ENCODE data around the gene RARA.

Gene RARA

DNA sequence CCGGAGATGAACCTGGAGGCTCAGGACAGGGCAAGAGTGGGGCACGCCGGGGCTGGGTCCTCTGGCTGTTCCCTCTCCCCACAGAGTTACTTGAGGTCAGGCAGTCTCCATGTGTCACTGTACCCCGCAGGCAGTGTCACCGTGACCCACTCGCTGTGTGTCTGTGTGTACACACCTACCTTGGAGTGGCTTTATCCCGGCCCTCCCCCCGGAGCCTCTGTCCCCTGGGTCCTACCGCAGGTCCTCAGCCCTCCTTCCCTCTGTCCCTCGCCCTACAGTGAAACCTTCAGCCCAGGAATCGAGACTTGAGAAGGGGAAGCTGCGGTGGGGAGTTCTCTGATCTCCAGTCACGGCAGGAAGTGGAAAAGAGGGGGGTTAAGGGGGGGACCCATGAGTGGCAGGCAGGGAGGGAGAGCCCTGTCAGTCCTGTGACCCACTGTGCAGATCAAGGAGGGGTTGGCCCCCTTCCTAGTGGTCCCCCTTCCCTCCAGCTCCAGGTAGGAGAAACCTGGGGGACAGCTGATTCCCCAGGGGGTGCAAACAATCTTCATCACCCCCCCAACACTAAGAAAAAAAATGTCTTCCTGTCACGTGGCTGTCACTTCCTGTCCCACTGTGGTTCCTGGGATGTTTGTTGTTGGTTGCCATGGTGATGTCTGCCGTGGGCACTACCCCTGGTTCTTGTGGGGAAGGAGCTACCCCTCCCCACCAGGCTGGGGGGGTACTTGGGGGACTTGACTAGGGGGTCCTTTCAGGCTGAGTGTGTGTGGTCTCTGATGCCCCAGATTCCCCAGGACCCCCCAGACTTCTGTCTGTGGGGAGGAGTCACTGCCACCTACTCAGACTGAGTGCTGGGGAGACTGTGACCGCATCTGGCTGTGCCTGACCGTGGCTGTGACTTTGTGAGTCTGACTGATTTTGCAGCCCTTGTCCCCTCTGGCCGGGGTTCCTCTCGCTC lies 13.7 kb downstream of the RARA start:
- DNase-seq, result peak; percentile 76
- in situ Hi-C loops (cut with HindIII; ENCODE audit: low pct_ligation_motif_present, low pct_unique_long_range_greater_than_20kb, low sequenced_read_pairs), result loop anchor here (25.0 kb wide), 1 partner anchor 215 kb away; no protein-coding TSS in a partner anchor

DNA sequence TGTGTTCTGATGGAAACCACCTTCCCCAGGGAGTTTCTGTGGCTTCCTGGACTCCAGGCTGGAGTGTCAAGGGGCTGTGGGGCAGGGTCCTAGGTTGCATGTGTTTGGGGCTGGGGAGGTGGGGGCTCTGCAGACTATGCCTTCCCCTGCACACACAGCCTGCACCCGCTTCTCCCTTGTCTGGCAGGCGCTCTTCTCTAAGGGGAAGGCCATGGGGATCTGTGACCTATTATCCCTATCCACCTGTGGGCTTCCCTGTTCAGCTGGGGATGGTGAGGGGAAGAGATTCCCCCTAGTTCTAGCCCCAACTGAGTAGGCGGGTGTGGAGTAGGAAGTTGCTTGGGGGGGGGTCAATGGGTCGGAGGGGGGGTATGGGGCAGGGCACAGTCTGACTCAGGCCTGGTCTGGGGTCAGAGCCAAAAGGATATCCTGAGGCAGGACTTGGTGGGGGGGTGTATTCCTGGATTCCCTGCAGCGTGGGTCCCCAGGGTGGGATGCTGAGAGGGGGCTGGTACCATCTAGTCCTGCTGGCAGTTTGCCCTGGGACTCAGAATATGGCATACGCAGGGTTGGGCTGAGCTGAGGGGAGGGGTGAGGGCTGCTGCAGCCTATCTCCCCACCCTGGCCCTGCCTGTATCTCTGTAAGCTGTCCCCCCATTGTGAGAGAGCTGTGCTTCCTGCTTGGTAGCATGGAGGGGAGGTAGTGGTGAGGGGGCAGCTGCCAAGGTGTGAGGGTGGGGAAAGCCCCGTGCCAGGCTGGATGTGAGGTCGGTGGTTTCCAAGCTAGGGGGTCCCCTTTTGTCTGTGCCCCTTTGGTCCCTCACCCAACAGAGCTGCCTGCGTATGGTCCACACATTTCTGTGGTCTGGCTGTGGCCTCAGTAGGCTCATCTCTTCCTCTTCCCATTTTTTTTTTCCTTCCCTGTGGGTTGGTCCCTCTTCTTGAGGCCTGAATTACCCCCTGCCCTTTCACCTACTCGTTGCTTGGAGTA lies 14.7 kb downstream of the RARA start:
- in situ Hi-C loops (cut with HindIII; ENCODE audit: low pct_ligation_motif_present, low pct_unique_long_range_greater_than_20kb, low sequenced_read_pairs), result loop anchor here (25.0 kb wide), 1 partner anchor 214 kb away; no protein-coding TSS in a partner anchor
- peak; percentile 31 for DNase-seq

DNA sequence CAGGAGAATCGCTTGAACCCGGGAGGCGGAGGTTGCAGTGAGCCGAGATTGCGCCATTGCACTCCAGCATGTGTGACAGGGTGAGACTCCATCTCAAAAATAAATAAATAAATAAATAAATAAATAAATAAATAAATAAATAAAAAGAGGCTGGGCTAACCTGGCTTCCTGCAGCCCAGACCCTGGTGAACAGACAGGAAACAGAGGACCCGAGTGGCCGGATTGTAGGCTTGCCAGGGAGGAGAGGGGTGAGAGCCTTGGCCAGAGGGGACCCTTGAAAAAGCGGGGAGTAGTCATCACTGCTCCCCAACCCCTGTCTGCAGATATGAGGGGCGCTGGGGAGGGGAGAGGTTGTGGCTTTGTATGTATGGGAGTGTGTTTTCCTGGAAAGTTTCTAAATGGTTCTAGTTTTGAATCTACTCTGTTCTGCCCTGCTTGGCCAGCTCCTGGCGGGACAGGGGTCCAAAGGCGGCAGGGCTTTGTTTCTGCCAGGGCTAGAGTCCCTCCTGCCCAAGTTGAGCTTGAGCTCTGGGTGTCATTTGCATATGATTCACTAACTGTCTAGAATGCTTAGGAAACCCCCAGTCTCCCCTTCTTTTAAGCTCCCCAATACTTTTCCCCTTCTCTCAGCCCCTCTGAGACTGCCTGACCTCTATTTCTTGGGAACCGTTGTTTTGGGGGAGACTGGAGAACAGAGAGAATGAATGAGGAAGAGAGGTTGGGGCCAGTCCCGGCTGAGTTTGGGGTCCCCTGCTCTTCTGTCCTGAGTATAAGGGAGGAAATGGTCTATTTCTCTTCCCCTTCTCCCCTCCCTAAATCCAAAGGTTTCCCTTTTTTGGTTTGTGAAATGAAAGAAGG lies 16.4 kb downstream of the RARA start:
- no peak for DNase-seq
- in situ Hi-C loops (cut with HindIII; ENCODE audit: low pct_ligation_motif_present, low pct_unique_long_range_greater_than_20kb, low sequenced_read_pairs), result no loop called here

DNA sequence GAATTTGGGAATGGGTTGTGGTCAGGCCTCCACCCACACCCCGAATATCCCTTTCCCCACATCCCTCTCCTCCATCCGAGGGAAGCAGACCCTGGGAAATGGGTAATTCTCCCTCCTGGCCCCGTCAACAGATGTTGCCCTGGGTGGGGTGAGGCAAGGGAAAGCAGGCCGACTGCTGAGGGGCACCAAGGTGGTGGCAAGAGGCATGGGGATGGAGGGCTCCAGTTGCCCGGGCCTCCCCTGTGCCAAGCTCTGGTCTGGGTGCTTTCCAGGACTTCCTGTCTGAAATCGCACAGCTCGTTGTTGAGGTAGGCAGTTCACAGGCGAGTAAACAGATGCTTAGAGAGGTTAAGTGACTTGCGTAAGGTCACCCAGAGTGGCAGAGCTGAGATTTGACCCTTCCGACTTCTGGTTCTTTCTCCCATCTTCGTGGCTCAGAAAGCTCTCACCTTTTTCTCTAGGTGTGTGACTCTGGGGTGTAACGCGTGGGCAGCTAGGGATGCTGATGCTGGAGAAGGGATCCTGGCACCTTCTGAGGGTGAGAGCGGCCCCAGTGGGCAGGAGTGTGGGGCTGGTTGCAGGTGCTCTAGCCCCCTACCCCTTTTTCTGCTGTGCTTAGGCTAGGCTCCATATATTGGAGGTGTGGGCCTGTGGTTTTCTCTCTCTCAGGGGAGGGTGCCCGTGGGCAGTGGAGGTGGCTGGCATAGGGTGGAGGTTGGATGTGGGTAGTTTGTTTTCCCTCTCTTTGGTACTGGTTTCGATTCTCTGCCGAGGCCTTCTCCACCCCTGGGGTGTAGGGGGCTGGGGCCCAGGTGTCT lies 17.2 kb downstream of the RARA start:
- in situ Hi-C loops (cut with HindIII; ENCODE audit: low pct_ligation_motif_present, low pct_unique_long_range_greater_than_20kb, low sequenced_read_pairs), result no loop called here
- DNase-seq, result no peak

DNA sequence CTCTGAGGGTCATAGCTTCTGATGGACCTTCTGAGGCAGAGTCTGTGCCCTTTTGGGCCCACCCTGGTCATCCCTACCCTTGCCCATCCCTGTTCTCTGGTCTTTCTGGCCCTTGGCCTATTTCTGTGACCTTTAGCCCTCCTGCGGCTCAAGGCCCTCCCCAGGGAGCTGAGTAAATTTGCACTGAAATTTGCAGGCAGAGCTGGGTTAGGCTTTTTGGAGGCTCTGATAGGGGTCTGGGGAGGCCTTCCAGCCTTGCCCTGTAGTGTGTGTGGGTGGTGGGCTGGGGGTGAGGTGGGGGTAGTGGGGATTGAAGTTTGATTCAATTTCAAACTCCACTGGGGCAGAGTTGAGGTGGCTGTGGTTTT lies 17.8 kb downstream of the RARA start:
- no peak for DNase-seq
- in situ Hi-C loops (cut with HindIII; ENCODE audit: low pct_ligation_motif_present, low pct_unique_long_range_greater_than_20kb, low sequenced_read_pairs), result no loop called here

DNA sequence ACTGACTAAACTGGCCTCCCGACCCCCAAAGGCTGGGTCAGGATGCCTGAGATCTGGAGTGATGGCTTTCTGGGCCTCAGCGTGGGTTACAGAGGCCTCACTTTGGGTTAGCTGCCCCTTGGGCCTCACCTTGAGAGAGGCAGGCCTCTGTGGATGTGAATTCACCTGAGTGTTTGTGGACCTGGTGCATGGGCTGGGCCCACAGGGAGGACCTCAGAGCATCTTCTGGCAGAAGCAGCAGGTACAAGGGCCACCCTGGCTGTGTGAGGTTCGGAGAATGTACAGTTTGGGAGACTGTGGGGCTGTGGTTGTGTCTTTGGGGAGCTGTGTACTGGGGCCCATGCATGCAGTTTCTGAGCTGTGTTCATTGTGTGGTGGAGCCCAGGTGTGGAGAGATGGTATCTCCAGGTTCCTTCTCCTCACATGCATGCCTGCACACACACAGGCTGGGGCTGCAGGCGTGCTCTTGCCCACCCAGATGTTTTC lies 18.3 kb downstream of the RARA start:
- in situ Hi-C loops (cut with HindIII; ENCODE audit: low pct_ligation_motif_present, low pct_unique_long_range_greater_than_20kb, low sequenced_read_pairs), result no loop called here
- no peak for DNase-seq

DNA sequence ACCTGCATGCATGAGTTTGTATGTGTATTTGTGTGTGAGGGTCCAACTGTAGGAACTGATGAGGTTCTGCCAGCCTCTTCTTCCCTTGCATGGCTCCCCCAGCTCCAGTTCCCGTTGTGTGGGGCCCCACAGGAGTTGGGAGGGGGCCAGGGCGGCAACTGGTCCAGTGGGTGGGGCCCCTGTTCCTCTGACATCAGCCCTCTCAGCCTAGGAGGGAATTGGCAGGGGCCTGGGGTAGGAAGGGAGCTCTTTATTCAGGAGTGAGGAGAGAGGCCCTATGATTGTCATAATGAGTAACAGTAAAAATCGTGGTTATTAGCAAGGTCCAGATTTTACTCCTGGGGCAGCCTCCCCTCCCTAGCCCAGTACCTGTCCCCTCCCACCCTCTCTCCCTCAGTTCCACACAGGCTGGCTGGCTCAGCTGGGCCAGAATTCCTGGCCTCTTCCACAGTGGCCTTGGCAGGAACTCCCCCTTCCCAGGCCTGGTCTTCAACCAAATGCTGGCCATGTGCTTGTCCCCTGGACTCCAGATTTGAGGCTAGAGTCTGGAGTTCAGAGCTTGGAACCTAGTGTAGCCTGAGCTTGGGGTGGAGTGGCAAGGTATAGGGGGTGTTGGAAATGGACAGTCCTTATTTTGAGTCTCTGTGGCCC lies 18.9 kb downstream of the RARA start:
- in situ Hi-C loops (cut with HindIII; ENCODE audit: low pct_ligation_motif_present, low pct_unique_long_range_greater_than_20kb, low sequenced_read_pairs), result no loop called here
- no peak for DNase-seq

DNA sequence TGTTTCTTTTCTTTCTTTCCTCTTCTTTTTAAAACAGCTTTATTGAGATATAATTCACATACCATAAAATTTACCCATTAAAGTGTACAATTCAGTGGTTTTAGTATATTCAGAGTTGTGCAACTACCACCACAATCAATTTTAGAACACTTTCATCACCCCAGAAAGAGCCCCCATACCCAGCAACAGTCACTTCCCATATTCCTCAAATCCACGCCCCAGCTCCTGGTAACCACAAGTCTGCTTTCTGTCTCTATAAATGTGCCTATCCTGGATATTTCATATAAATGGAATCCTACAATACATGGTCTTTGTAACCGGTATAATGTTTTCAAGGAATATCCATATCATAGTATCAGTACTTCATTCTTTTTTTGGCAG lies 19.4 kb downstream of the RARA start:
- in situ Hi-C loops (cut with HindIII; ENCODE audit: low pct_ligation_motif_present, low pct_unique_long_range_greater_than_20kb, low sequenced_read_pairs), result no loop called here
- DNase-seq, result no peak

DNA sequence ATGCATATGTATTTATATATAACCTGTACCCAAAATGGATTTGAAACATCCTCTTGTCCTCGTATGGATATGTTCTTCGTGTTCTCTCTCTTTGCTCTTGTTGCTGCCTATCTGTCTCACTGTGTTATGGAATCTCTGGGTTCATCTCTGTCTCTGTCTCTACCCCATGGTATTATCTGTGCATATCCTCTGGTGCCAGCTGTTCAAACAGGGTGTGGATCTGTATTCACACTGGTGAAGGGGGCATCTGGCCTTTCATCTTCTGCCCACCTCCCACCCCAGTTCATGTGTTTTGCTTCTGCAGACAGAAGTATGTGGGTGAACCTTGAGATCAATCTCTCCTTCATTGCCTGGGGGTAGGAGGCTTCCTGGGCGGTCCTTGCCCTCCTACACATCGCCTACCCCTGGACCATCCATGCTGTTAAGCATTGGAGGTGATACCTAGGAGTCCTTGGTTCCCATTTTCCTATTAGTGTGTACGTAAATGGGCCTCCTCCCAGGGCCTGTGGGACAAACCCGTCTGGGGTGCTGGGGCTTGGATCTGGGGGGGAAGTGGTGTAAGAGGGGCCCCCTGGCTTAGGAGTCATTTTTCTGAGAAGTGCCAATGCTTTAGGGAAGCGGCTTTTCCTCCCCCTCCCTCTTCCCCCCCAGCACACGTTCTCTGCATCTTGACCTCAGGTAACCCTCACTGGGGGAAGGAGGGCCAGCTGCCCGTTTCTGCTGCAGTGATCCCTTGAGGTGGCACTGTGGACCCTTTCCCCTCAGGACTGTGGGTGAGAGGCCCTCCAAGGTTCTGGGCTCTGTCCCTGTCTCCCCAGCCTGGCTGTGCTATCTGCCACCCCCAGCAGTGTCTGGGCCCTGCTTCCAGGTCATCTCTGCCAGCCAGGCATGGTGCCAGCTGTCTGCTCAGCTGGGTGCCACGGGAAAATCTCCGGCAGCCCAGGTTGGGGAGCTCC lies 21.1 kb downstream of the RARA start:
- in situ Hi-C loops (cut with HindIII; ENCODE audit: low pct_ligation_motif_present, low pct_unique_long_range_greater_than_20kb, low sequenced_read_pairs), result no loop called here
- no peak for DNase-seq

DNA sequence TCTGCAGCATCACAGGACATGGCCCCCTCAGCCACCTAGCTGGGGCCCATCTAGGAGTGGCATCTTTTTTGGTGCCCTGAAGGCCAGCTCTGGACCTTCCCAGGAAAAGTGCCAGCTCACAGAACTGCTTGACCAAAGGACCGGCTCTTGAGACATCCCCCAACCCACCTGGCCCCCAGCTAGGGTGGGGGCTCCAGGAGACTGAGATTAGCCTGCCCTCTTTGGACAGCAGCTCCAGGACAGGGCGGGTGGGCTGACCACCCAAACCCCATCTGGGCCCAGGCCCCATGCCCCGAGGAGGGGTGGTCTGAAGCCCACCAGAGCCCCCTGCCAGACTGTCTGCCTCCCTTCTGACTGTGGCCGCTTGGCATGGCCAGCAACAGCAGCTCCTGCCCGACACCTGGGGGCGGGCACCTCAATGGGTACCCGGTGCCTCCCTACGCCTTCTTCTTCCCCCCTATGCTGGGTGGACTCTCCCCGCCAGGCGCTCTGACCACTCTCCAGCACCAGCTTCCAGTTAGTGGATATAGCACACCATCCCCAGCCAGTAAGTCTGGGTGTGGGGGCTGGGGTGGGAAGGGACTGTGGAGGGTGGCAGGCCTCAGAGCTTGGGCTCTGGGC lies 22.0 kb downstream of the RARA start:
- in situ Hi-C loops (cut with HindIII; ENCODE audit: low pct_ligation_motif_present, low pct_unique_long_range_greater_than_20kb, low sequenced_read_pairs), result no loop called here
- DNase-seq, result no peak

DNA sequence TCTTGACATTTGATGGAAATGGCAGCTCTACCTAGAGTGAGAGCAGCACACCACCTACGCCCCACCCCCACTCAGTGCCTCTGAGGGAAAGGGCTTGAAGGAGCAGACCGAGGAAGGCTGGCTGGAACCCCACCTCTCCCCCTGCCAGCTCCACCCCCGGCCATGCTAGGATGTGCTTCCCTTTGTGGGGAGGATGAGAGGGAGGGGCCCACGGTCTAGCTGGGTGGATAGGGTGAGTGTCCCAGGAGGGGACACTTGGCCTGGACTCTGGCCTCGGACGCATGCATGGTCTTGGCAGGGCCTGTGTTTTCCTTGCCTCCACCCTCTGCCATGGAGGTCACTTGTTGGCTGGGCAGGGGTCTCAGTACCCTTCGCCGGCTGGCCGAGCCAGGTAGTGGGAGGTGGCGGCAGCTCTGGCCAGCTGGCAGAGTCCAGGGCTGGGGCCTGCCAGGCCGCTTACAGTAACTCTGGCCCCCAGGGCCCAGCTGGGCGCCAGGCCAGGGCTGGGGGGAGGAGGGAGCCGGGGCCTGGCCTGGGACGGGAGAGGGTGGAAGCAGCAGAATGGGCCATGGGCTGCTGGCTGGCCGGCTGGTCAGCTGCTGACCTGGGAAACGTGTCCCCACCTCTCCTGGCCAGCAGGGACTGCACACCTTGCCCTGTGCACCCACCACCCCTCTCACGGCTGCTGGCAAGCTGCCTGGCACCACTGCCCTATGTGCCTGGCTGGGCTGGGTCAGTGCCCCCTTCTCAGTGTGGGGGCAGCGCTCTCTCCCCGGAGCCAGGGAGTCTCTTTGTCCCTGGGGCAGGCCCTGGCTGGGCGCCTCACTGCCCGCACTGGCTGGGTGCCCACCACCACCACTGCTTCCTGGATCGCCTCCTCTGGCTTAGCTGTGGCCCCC lies 23.0 kb downstream of the RARA start:
- in situ Hi-C loops (cut with HindIII; ENCODE audit: low pct_ligation_motif_present, low pct_unique_long_range_greater_than_20kb, low sequenced_read_pairs), result no loop called here
- peak; percentile 60 for DNase-seq

DNA sequence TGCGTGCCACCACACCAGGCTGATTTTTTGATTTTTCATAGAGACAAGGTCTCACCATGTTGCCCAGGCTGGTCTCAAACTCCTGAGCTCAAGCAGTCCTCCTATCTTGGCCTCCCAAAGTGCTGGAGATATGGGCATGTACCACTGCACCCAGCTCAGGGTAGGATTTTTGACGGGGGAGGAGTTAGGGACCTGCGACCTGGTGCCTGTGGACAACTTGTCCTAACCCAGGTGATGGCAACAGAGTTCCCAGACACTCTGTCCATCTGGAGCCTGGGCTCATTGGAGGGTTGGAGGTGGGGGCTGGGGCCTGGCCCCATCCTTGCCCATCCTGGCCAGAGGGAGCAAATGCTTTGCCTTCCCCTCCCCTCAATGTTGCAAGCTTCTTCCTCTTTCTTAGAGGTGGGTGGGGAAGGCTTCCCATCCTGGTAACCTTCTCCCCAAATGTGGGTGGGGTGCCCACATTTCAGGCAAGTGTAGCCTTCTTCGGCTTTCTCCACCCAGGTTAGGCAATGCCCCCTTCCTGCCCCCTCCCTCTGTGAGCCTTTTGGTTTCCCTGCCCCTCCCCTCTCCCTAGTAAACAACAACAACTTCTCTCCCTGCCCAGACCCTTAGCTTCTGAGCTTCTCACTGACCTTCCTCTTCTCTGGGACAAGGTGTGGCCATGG lies 24.9 kb downstream of the RARA start:
- no peak for DNase-seq
- in situ Hi-C loops (cut with HindIII; ENCODE audit: low pct_ligation_motif_present, low pct_unique_long_range_greater_than_20kb, low sequenced_read_pairs), result no loop called here

DNA sequence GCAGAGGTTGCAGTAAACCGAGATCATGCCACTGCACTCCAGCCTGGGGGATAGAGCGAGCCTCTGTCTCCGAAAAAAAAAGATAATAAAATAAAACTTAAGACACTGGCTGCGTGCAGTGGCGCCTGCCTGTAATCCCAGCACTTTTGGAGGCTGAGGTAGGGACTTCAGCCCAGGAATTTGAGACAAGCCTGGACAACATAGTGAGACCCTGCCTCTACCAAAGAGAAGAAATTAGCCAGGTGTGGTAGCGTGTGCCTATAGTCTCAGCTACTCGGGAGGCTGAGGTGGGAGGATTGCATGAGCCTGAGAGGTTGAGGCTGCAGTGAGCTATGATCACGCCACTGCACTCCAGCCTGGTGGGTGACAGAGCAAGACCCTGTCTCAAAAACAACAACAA lies 26.6 kb downstream of the RARA start:
- in situ Hi-C loops (cut with HindIII; ENCODE audit: low pct_ligation_motif_present, low pct_unique_long_range_greater_than_20kb, low sequenced_read_pairs), result no loop called here
- DNase-seq, result no peak

DNA sequence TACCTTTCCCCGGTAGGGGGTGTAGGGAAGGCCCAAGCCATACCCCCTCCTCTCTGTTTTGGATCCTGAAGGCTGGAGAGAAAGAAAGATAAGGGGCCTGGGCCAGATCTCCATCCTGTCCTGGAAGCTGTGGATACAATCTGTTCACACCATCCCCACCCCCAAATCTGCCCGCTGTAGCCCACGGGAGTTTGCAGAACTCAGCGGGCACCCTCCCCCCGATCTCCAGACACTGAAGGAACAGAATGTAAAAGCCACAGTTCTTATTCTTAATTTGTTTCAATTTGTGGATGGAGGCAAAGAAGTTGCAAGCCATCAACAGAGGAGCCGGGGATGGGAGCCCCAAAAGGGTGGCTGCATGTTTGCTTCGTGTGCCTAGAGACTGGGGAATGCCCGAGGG lies 28.4 kb downstream of the RARA start:
- in situ Hi-C loops (cut with HindIII; ENCODE audit: low pct_ligation_motif_present, low pct_unique_long_range_greater_than_20kb, low sequenced_read_pairs), result no loop called here

More for the DNA sequence above, 28.4 kb downstream of the RARA start:
- no peak for DNase-seq
